Body of pancreas (tissue), 4 donors: ENCODE data around the gene NUDT2. TPM values are rescaled to one million over a fixed set of nuclear protein-coding genes. Genes with fewer than 3 reads are reported as not detected.

ENCODE experiments used
- ATAC-seq: fragments of 150-250 bp; one replicate; pipeline ENCODE4 v1.9.1; 2016
- DNase-seq, 4 donors: peaks; one replicate each; pipeline ENCODE4 v3.0.0-alpha.2; 2019
- H3K27ac ChIP-seq, 4 donors: fragments of 200-600 bp; sonication (generic); 1 replicate in 3 of 4; 2 replicates in 1 of 4; pipeline versions ENCODE4 v1.5.1 to v1.6.1; 2016 to 2019; ENCODE audit warnings: mild to moderate bottlenecking in 1 of 4, mixed read lengths in 1 of 4, moderate library complexity in 1 of 4
- H3K27me3 ChIP-seq, 2 donors: fragments of 200-600 bp; sonication (generic); one replicate each; pipeline ENCODE4 v1.6.0; 2016; ENCODE audit warnings: mild to moderate bottlenecking in 1 of 2
- H3K36me3 ChIP-seq, 2 donors: fragments of 200-600 bp; sonication (generic); replicated peaks in 1 of 2; 2 replicates each; pipeline ENCODE4 v1.5.1; 2016; ENCODE audit warnings: low read depth in 2 of 2; ENCODE audit not compliant: insufficient read depth in 1 of 2
- H3K4me1 ChIP-seq: fragments of 200-600 bp; sonication (generic); one replicate; pipeline ENCODE4 v1.6.0; 2016
- H3K4me3 ChIP-seq, 2 donors: fragments of 200-600 bp; sonication (generic); 1 replicate in 1 of 2; 2 replicates in 1 of 2; pipeline ENCODE4 v1.5.1; 2016 to 2019
- H3K9me3 ChIP-seq, 3 donors: fragments of 200-600 bp; sonication (generic); 1 replicate in 2 of 3; 2 replicates in 1 of 3; pipeline ENCODE4 v1.5.1; 2016
- POLR2A ChIP-seq, 3 donors: fragments of 450-650 bp; IDR thresholded peaks; one replicate each; pipeline ENCODE4 v1.6.1; 2016; ENCODE audit warnings: antibody characterized with exemption in 3 of 3, mild to moderate bottlenecking in 2 of 3
- WGBS, 2 donors: methylation state at CpG; one replicate each; pipeline ENCODE4 v1.1.5; 2017; 5-methylcytosine and 5-hydroxymethylcytosine counted together
- intact Hi-C: fragments of 100-400 bp; cut with DNase I; formaldehyde crosslinking; loops from one replicate; pipeline ENCODE4 v1.15.1; 2023
- total RNA-seq, 2 donors: library from RNA; depleted of rRNA; stranded (reverse); fragments of >200 nt; gene quantifications; one replicate each; pipeline ENCODE4 v1.1.0, GENCODE V29; 2016
- TF ChIP-seq, protein P1 (sequence below), 7 experiments: fragments of 450-650 bp in 4 of 7; fragments of 200-600 bp in 3 of 7; sonication (generic) in 3 of 7; IDR thresholded peaks; one replicate each; pipeline ENCODE4 v1.5.1; 2016 to 2019; ENCODE audit warnings: antibody characterized with exemption in 7 of 7

Gene NUDT2
- total RNA-seq, 2 donors from 2014 or later = 9.2 to 14.0 TPM

- Histone ChIP-seq H3K36me3 (no peaks in the 10 kb centered on the region), H3K9me3 (no peaks in the 10 kb centered on the region), H3K27ac (no peak overlapping the region), H3K27me3 (no peaks in the 10 kb centered on the region), H3K4me1 (no peaks in the 10 kb centered on the region), H3K4me3 (no peak overlapping the region)
- 73 to 78% methylated on average over 2 of the region's 2 CpGs for WGBS, 2 donors
- DNase-seq = no peak
- intact Hi-C loops = no loop called here
- no peak for ATAC-seq
- TF ChIP-seq, protein P1, sequence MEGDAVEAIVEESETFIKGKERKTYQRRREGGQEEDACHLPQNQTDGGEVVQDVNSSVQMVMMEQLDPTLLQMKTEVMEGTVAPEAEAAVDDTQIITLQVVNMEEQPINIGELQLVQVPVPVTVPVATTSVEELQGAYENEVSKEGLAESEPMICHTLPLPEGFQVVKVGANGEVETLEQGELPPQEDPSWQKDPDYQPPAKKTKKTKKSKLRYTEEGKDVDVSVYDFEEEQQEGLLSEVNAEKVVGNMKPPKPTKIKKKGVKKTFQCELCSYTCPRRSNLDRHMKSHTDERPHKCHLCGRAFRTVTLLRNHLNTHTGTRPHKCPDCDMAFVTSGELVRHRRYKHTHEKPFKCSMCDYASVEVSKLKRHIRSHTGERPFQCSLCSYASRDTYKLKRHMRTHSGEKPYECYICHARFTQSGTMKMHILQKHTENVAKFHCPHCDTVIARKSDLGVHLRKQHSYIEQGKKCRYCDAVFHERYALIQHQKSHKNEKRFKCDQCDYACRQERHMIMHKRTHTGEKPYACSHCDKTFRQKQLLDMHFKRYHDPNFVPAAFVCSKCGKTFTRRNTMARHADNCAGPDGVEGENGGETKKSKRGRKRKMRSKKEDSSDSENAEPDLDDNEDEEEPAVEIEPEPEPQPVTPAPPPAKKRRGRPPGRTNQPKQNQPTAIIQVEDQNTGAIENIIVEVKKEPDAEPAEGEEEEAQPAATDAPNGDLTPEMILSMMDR (IDR thresholded peaks at IDR 0.05) = no peak
- no peak for TF ChIP-seq POLR2A (IDR thresholded peaks at IDR 0.05)
Measured at GRCh38 chr9:34317436-34317835, 11.9 kb upstream of the NUDT2 start.

DNA sequence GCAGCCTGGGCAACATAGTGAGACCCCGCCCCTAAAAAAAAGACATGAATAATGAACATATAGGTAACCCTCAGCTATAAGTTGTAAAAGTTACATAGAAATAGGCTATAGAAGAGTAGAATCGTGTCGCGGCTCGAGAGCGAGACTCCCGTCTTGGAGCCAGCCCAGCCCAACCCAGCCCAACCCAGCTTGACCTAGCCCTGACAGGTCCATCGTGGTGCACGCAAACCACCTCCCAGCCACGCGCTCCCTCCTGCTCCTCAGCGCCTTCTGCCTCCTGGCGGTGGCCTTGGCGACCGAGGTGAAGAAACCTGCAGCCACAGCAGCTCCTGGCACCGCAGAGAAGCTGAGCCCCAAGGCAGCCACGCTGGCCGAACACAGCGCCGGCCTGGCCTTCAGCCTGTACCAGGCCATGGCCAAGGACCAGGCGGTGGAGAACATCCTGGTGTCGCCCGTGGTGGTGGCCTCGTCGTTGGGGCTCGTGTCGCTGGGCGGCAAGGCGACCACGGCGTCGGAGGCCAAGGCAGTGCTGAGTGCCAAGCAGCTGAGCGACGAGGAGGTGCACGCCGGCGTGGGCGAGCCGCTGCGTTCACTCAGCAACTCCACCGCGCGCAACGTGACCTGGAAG is 11.1 kb upstream of the NUDT2 start:
- intact Hi-C loops = no loop called here
- TF ChIP-seq, protein P1 (IDR thresholded peaks at IDR 0.05) = no peak
- no peak for TF ChIP-seq POLR2A (IDR thresholded peaks at IDR 0.05)
- WGBS, 2 donors = 93% methylated on average over 13 to 40 of the region's 44 CpGs
- H3K4me1 ChIP-seq = no peaks in the 10 kb centered on the region
- no peaks in the 10 kb centered on the region for H3K36me3 ChIP-seq
- H3K27ac ChIP-seq = no peak overlapping the region
- no peaks in the 10 kb centered on the region for H3K9me3 ChIP-seq
- no peaks in the 10 kb centered on the region for H3K27me3 ChIP-seq
- DNase-seq (no peak), ATAC-seq (no peak)
- no peak overlapping the region for H3K4me3 ChIP-seq

DNA sequence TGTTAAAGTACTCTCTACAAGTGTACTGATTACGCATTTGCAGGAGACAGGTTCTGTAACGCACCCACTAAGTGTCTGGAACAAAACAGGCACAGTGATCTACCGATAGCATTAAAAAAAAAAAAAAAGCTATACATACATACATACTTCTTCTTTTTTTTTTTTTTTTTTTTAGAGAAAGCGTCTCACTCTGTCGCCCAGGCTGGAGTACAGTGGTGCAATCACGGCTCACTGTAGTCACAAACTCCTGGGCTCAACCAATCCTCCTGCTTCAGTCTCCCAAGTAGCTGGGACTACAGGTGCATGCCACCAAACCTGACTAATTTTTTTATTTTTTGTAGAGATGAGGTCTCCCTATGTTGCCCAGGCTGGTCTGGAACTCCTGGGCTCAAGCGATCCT is 7.9 kb upstream of the NUDT2 start:
- WGBS, 2 donors = 89 to 95% methylated on average over 7 of the region's 7 CpGs
- no peaks in the 10 kb centered on the region for H3K27me3 ChIP-seq
- intact Hi-C loops = no loop called here
- DNase-seq (no peak), ATAC-seq (no peak)
- no peaks in the 10 kb centered on the region for H3K4me1 ChIP-seq
- no peaks in the 10 kb centered on the region for H3K9me3 ChIP-seq
- no peak overlapping the region for H3K4me3 ChIP-seq
- TF ChIP-seq POLR2A (IDR thresholded peaks at IDR 0.05) = no peak
- TF ChIP-seq, protein P1 (IDR thresholded peaks at IDR 0.05) = no peak
- H3K36me3 ChIP-seq = no peaks in the 10 kb centered on the region
- no peak overlapping the region for H3K27ac ChIP-seq

DNA sequence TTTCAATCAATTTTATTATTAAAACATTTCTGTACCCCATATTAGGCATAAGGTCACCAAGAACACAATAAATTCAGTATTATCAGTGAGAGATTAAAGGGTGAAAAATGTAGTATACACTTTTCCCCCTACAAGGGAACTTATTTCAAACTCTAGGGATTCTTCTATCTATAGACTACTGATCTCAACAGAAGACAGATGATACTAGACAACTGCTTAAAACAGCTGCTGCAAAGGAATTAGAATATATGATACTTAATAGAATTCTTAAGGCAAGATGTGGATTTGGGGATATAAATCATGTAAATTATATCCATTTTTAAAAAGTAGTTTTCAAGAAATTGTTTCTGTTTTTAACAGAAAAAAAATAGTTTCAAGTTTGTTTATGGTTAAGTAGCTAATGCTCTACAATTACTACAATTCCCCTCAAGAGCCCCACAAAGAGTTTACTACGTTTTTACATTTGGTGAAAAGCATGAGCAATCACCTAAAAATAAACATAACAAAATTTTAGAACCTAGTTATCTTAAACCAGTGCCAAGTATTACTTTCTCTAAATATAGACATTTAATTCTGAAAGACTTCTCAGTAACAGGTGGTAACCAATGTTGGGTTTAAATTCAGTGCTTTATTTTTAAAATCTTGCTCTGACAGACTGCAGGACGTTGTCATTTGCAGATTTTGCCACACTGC is 6.3 kb upstream of the NUDT2 start:
- no peaks in the 10 kb centered on the region for H3K27me3 ChIP-seq
- WGBS, 2 donors = 60 to 63% methylated on average over 2 of the region's 2 CpGs
- H3K4me3 ChIP-seq = no peak overlapping the region
- DNase-seq = no peak
- no peaks in the 10 kb centered on the region for H3K4me1 ChIP-seq
- H3K36me3 ChIP-seq = no peaks in the 10 kb centered on the region
- ATAC-seq = no peak
- TF ChIP-seq, protein P1 (IDR thresholded peaks at IDR 0.05) = no peak
- no peak for TF ChIP-seq POLR2A (IDR thresholded peaks at IDR 0.05)
- intact Hi-C loops = no loop called here
- H3K9me3 ChIP-seq = no peaks in the 10 kb centered on the region
- no peak overlapping the region for H3K27ac ChIP-seq

DNA sequence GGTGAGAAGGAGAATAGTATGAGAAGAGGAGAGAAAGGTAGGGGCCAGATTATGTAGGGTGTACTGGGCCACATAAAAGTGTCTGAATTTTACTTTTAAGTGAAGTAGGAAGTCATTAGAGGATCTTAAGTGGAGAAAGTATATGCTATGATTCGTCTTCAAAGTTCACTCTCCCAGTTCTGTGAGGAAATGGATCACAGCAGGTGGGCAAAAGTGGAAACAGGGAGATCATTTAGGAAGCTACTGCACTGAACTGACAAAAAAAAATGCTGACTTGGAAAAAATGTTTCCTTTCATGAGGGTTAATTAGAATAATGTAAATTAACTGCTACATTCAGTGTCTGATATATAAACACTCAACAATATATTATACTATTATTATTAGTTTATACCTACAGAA is 2.7 kb upstream of the NUDT2 start:
- intact Hi-C loops = no loop called here
- 64 to 84% methylated on average over 1 of the region's 1 CpG for WGBS, 2 donors
- TF ChIP-seq, protein P1 (IDR thresholded peaks at IDR 0.05) = no peak
- no peak for TF ChIP-seq POLR2A (IDR thresholded peaks at IDR 0.05)
- no peaks in the 10 kb centered on the region for H3K27me3 ChIP-seq
- ATAC-seq (no peak), DNase-seq (no peak)
- H3K27ac ChIP-seq = no peak overlapping the region
- H3K4me1 ChIP-seq = peaks cover 16% of the 10 kb centered on the region
- H3K36me3 ChIP-seq = no peaks in the 10 kb centered on the region
- no peak overlapping the region for H3K4me3 ChIP-seq
- H3K9me3 ChIP-seq = no peaks in the 10 kb centered on the region
